H9 (cell line): ENCODE measurements around the gene PLEKHN1. TPM values are rescaled to one million over a fixed set of nuclear protein-coding genes. Genes with fewer than 3 reads are reported as not detected.

Experiments
- DNase-seq: peaks from one replicate; pipeline ENCODE4 v3.0.0-alpha.2; 2017
- H2AFZ ChIP-seq: one replicate; pipeline ENCODE4 v1.6.1; 2013; ENCODE audit warnings: mild to moderate bottlenecking, low read length, control low read depth, moderate library complexity
- H2AK5ac ChIP-seq: 2 replicates; pipeline ENCODE4 v1.6.1; 2013; ENCODE audit warnings: low read length, control low read depth, mixed read lengths; ENCODE audit not compliant: insufficient read length
- H2BK120ac ChIP-seq: one replicate; pipeline ENCODE4 v1.6.1; 2013; ENCODE audit warnings: low read depth, mild to moderate bottlenecking, low read length, control low read depth, inconsistent platforms; ENCODE audit not compliant: poor library complexity, severe bottlenecking
- H2BK12ac ChIP-seq: 2 replicates; pipeline ENCODE4 v1.6.1; 2013; ENCODE audit warnings: low read length, control low read depth, mixed read lengths, low read depth; ENCODE audit not compliant: insufficient read length
- H2BK15ac ChIP-seq: 2 replicates; pipeline ENCODE4 v1.6.1; 2013; ENCODE audit warnings: low read depth, low read length, control low read depth
- H2BK20ac ChIP-seq: one replicate; pipeline ENCODE4 v1.6.1; 2013; ENCODE audit warnings: low read depth, mild to moderate bottlenecking, low read length, control low read depth, inconsistent platforms; ENCODE audit not compliant: poor library complexity, severe bottlenecking
- H2BK5ac ChIP-seq: 2 replicates; pipeline ENCODE4 v1.6.1; 2013; ENCODE audit warnings: low read length, control low read depth, mixed read lengths; ENCODE audit not compliant: insufficient read length
- H3K14ac ChIP-seq: 2 replicates; pipeline ENCODE4 v1.6.1; 2013; ENCODE audit warnings: low read length, control low read depth; ENCODE audit not compliant: insufficient read depth
- H3K18ac ChIP-seq: 2 replicates; pipeline ENCODE4 v1.6.1; 2013; ENCODE audit warnings: low read depth, mild to moderate bottlenecking, mixed read lengths, low read length, control low read depth; ENCODE audit not compliant: insufficient read length
- H3K23ac ChIP-seq: 2 replicates; pipeline ENCODE4 v1.6.1; 2013; ENCODE audit warnings: low read length, control low read depth, mixed read lengths, low read depth; ENCODE audit not compliant: insufficient read length
- H3K23me2 ChIP-seq: 2 replicates; pipeline ENCODE4 v1.6.1; 2013; ENCODE audit warnings: low read depth, mild to moderate bottlenecking, mixed read lengths, low read length, control low read depth; ENCODE audit not compliant: insufficient read length, poor library complexity, severe bottlenecking
- H3K27ac ChIP-seq: 2 replicates; pipeline ENCODE4 v1.5.1; 2013; ENCODE audit warnings: low read length, control low read depth, mixed read lengths, low read depth; ENCODE audit not compliant: insufficient read length
- H3K27me3 ChIP-seq: 2 replicates; pipeline ENCODE4 v1.6.1; 2013; ENCODE audit warnings: low read length, control low read depth, inconsistent platforms; ENCODE audit not compliant: insufficient read depth
- H3K4ac ChIP-seq: 2 replicates; pipeline ENCODE4 v1.6.1; 2013; ENCODE audit warnings: low read depth, mild to moderate bottlenecking, control low read depth, inconsistent platforms, low read length, moderate library complexity
- H3K4me1 ChIP-seq: 2 replicates; pipeline ENCODE4 v1.6.1; 2013; ENCODE audit warnings: low read length, control low read depth, inconsistent platforms; ENCODE audit not compliant: insufficient read depth
- H3K4me2 ChIP-seq: 2 replicates; pipeline ENCODE4 v1.6.1; 2013; ENCODE audit warnings: low read length, control low read depth, mixed read lengths; ENCODE audit not compliant: insufficient read length, insufficient read depth
- H3K56ac ChIP-seq: 2 replicates; pipeline ENCODE4 v1.6.1; 2013; ENCODE audit warnings: low read depth, mild to moderate bottlenecking, mixed read lengths, low read length, control low read depth; ENCODE audit not compliant: insufficient read length
- H3K79me1 ChIP-seq: 2 replicates; pipeline ENCODE4 v1.6.1; 2013; ENCODE audit warnings: low read depth, mild to moderate bottlenecking, moderate library complexity, low read length, control low read depth, inconsistent platforms; ENCODE audit not compliant: insufficient read depth, poor library complexity, severe bottlenecking
- H3K79me2 ChIP-seq: 2 replicates; pipeline ENCODE4 v1.6.1; 2013; ENCODE audit warnings: low read length, control low read depth, inconsistent platforms; ENCODE audit not compliant: insufficient read depth
- H3K9ac ChIP-seq: 2 replicates; pipeline ENCODE4 v1.6.1; 2013; ENCODE audit warnings: low read length, control low read depth, mixed read lengths; ENCODE audit not compliant: insufficient read length; ENCODE audit errors: extremely low read depth
- H3K9me3 ChIP-seq: one replicate; pipeline ENCODE4 v1.6.1; 2013; ENCODE audit warnings: low read depth, low read length, inconsistent platforms; ENCODE audit not compliant: control insufficient read depth
- H3T11ph ChIP-seq: one replicate; pipeline ENCODE4 v1.6.1; 2013; ENCODE audit warnings: mild to moderate bottlenecking, low read length, control low read depth, inconsistent platforms
- H4K20me1 ChIP-seq: one replicate; pipeline ENCODE4 v1.6.1; 2013; ENCODE audit not compliant: control insufficient read depth, insufficient read length, insufficient read depth
- H4K5ac ChIP-seq: 2 replicates; pipeline ENCODE4 v1.6.1; 2013; ENCODE audit warnings: low read depth, mild to moderate bottlenecking, mixed read lengths, low read length, control low read depth; ENCODE audit not compliant: insufficient read length
- H4K8ac ChIP-seq: replicated peaks from 2 replicates; pipeline ENCODE4 v1.6.1; 2013; ENCODE audit warnings: low read length, control low read depth, mixed read lengths, low read depth; ENCODE audit not compliant: insufficient read length
- H4K91ac ChIP-seq: 2 replicates; pipeline ENCODE4 v1.6.1; 2013; ENCODE audit warnings: low read depth, mild to moderate bottlenecking, moderate library complexity, mixed read lengths, low read length, control low read depth; ENCODE audit not compliant: insufficient read length
- H3K27ac Mint-ChIP-seq, 3 experiments: 2 replicates in 2 of 3; 3 replicates in 1 of 3; pipeline ENCODE4 v1.8.0; 2020 to 2021; ENCODE audit warnings: mixed read lengths in 3 of 3, mild to moderate bottlenecking in 1 of 3, moderate library complexity in 1 of 3
- H3K27me3 Mint-ChIP-seq: 2 replicates; pipeline ENCODE4 v1.8.0; 2021; ENCODE audit warnings: low read depth, mild to moderate bottlenecking, moderate library complexity, mixed read lengths
- H3K36me3 Mint-ChIP-seq, 3 experiments: 2 replicates in 2 of 3; 3 replicates in 1 of 3; pipeline ENCODE4 v1.8.0; 2020 to 2021; ENCODE audit warnings: low read depth in 3 of 3, mixed read lengths in 3 of 3; ENCODE audit not compliant: insufficient read depth in 1 of 3
- H3K4me1 Mint-ChIP-seq, 2 experiments: 2 replicates each; pipeline ENCODE4 v1.8.0; 2020; ENCODE audit warnings: mixed read lengths in 2 of 2
- H3K4me3 Mint-ChIP-seq, 2 experiments: 2 replicates in 1 of 2; 3 replicates in 1 of 2; pipeline ENCODE4 v1.8.0; 2020 to 2021; ENCODE audit warnings: mild to moderate bottlenecking in 2 of 2, mixed read lengths in 2 of 2, moderate library complexity in 1 of 2
- H3K9me3 Mint-ChIP-seq, 2 experiments: 2 replicates in 1 of 2; 3 replicates in 1 of 2; pipeline ENCODE4 v1.8.0; 2020; ENCODE audit warnings: mild to moderate bottlenecking in 2 of 2, mixed read lengths in 2 of 2, moderate library complexity in 1 of 2
- CTCF ChIP-seq: fragments of 200-600 bp; sonication (generic); conservative IDR thresholded peaks from 3 replicates; pipeline ENCODE4 v1.8.0; 2021; ENCODE audit warnings: antibody characterized with exemption, mild to moderate bottlenecking
- WGBS: extraction: QIAGEN DNeasy Blood & Tissue Kit; methylation state at CpG from one replicate; pipeline ENCODE4 v1.1.7; 2013; ENCODE audit warnings: missing lambda C conversion rate, low lambda C conversion rate, mixed read lengths; ENCODE audit not compliant: insufficient read length; ENCODE audit errors: extremely low coverage; 5-methylcytosine and 5-hydroxymethylcytosine counted together
- total RNA-seq: library from RNA; stranded (reverse); gene quantifications from 2 replicates; pipeline ENCODE4 v1.2.1, GENCODE V29; 2021

Gene PLEKHN1
- total RNA-seq, 1 experiment from 2014 or later = 3.0 TPM

GRCh38 chr1:967466-968343, 1.4 kb downstream of the PLEKHN1 start:
- Histone ChIP-seq H3K4me2 (peak overlapping the region; percentile 68), H3K23me2 (peaks cover 9% of the 10 kb centered on the region), H2AFZ (no peak overlapping the region), H3T11ph (no peak overlapping the region), H2AK5ac (no peak overlapping the region), H2BK20ac (no peak overlapping the region), H3K79me2 (no peaks in the 10 kb centered on the region), H3K18ac (no peak overlapping the region), H3K56ac (no peak overlapping the region), H2BK12ac (no peak overlapping the region), H4K20me1 (no peaks in the 10 kb centered on the region), H3K79me1 (no peaks in the 10 kb centered on the region), H3K4ac (no peak overlapping the region), H3K4me1 (no peaks in the 10 kb centered on the region), H4K5ac (no peak overlapping the region), H3K23ac (no peak overlapping the region), H3K9me3 (no peaks in the 10 kb centered on the region), H2BK15ac (no peak overlapping the region), H2BK120ac (no peak overlapping the region), H3K9ac (no peak overlapping the region), H3K27me3 (peaks cover 11% of the 10 kb centered on the region; the same call in 1 of the 2 replicates), H3K27ac (no peak overlapping the region), H4K8ac (no peak overlapping the region), H4K91ac (no peak overlapping the region), H3K14ac (no peak overlapping the region), H2BK5ac (no peak overlapping the region)
- H3K36me3 Mint-ChIP-seq = peaks cover 0 to 17% (median 17%) of the 10 kb centered on the region in 3 experiments; a peak in 6 of 7 replicates
- TF ChIP-seq CTCF = no peak
- H3K27me3 Mint-ChIP-seq = peaks cover 45% of the 10 kb centered on the region
- no peak overlapping the region for H3K27ac Mint-ChIP-seq
- H3K9me3 Mint-ChIP-seq = peaks cover 3 to 4% of the 10 kb centered on the region in 2 experiments; a peak in 3 of 5 replicates
- DNase-seq = no peak
- no peak overlapping the region for H3K4me3 Mint-ChIP-seq
- no CpG with 5 or more reads among the region's 23 CpGs for WGBS
- peaks cover 0 to 3% of the 10 kb centered on the region in 2 experiments; a peak in 2 of 4 replicates for H3K4me1 Mint-ChIP-seq
